Purkinje cell (primary cell): ENCODE data around the gene CCDC120. TPM values are rescaled to one million over a fixed set of nuclear protein-coding genes. Genes with fewer than 3 reads are reported as not detected.

Source experiments
- polyA plus RNA-seq: library from polyadenylated mRNA; unstranded; fragments of >200 nt; fragmentation: Nextera tagmentation; gene quantifications from 2 replicates; pipeline ENCODE4 v1.2.1, GENCODE V29; 2014

The CCDC120 gene, protein sequence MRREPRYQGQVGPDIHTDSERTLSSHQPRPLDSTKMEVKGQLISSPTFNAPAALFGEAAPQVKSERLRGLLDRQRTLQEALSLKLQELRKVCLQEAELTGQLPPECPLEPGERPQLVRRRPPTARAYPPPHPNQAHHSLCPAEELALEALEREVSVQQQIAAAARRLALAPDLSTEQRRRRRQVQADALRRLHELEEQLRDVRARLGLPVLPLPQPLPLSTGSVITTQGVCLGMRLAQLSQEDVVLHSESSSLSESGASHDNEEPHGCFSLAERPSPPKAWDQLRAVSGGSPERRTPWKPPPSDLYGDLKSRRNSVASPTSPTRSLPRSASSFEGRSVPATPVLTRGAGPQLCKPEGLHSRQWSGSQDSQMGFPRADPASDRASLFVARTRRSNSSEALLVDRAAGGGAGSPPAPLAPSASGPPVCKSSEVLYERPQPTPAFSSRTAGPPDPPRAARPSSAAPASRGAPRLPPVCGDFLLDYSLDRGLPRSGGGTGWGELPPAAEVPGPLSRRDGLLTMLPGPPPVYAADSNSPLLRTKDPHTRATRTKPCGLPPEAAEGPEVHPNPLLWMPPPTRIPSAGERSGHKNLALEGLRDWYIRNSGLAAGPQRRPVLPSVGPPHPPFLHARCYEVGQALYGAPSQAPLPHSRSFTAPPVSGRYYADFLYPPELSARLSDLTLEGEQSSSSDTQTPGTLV
- 0.52 TPM in 1 of 2 replicates, not detected in the other for polyA plus RNA-seq

DNA sequence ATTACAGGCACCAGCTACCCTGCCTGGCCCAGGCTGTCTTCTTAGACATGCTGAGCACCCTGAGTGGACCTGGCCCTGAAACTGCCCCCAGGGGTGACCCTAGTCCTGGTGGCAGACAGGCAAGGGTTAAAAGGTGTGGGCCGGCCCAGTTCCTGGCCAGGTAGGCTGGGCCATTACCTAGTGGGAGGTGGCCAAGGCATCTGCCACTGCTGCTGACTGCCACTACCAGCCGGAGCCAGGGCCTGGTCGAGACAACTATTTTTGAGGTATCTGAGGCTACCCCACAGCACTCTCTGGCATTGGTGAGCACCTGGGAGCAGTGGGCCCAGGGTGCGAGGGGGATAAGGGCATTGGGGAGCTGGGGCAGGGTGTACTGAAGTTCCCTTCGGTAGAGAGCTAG lies at the start of gene CCDC120:
TSS of gene CCDC120 (plus strand) at position 206 of the 400 bp plus-strand sequence. CDS start 3,043 bp downstream, outside the sequence.

DNA sequence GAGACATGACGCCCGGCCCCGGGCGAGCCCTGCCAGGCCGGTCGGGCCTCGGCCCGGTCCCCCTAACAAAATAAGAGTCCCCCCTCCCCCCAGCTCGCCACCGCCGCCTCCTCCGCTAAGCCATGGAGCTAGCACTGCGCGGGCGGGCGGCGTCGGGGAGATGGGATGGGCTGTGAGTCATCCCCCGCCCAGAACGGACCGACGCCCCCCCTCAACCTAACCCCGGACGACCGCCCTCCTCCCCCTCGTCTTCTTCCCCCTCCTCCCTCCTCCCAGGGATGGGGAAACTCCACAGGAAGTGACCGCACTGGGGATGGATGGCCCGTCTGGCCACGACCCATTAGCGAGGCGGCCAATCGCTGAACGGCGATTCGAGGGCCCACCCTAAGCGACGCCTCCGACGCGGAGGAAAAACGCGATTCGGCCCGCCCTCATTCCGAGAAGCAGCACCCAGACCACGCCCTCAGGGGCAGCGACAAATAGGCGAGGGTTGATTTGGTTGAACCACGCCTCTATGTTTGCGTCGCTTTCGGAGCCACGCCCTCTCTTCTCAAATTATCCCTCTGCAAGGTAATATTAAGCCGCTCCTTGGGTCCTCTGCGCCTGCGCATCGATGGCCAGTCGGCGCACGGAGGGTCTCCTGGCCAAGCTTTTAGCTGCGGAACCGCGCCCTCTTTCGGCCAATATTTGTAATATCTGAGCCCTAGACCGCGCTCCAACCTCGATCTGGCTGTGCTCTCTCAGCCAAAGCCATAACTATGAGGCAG lies 15.4 kb upstream of the CCDC120 start, which contains the start of gene TFE3:
TSS of gene TFE3 (minus strand) at position 138 of the 767 bp plus-strand sequence. CDS start at position 7, 131 bp downstream.

DNA sequence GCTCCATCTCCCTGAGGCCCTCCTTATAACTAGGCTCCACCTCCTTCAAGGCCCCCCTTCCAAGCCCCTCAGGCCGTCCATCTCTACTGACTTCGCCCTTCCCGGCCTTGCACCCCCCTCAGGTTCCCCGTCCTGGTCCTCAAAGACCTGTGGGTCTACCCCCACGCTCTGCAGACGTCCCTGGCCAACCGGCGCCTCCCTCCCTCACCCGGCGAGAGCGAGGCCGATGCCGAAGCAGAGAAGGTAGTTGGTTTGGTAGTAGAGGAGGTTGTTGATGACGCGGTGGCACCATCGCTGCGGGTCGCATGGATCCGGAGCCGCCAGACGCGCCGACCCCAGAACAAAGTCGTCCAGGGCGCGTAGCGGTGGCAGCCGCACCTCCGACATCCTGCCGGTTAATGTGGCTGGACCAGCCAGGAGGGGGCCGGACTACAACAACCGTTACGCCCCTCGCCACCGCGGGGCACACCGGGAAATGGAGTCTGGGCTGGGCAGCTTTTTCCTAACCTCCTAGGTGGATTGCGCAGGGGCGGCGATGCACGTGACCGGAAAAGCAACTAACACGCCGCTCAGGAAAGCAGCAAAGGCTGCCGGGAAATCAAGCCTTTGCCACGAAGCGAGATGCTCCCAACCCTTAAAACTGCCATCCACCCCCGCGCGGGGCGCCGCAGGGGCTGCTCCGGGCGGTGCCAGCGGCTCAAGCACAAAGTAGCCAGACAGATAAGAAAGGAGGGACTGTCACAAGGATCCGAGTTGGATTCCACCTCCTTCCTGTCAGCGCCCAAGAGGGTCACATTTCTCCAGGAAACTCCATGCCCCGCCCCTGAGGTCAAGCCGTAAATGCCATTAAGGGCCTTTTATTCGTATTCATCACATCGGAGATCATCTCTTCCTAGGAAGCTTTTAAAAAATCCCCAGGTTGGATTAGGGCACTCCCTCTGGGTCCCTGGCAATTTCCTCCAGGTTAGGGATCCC lies 15.1 kb downstream of the CCDC120 start, which contains the start of gene PRAF2:
TSS of gene PRAF2 (minus strand) at position 402 of the 975 bp plus-strand sequence. CDS start at position 387, 15 bp downstream.

DNA sequence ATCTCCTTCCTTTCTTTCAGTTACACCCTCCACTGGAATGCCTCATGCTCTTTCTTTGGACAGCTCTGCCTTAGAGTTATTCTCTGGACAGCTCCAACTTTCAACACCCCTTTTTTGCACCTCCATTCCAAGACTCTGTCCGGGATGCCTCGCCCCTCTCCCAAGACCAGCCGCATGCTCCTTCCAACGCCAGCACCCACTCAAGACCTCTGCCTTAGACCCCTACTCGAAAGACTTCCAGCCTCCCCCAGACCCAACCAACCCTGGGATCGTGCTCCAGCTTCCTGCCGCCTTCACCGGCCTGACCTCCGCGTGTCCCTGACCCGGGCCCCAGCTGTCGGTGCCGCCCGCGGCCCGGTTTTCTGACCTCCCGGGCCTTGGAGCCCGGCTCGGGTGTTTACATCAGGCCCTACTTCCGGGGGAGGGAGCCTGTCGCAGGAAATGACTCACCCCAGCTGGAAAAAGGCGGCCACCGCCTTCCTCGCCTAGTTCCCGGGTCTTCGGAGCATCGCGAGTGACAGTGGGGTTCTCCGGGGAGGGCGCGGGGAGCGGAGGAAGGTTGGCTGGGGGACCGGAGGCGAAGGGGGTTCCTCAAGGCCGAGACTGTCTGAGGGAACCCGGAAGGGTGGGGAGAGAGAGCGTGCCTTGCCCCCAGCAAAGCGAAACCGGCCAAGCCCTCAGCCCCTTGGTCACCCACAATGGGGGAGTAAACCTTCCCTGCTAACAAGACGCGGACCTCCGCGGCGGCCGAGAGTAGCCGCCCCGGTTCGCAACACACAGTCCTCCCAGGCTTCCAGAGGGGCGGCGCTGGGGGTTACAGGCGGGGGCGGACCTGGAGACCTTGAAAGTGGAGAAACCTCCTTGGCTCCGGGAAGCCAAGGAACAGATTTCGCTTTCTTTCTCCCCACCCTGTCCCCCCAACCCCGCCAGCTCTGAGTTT lies 21.0 kb downstream of the CCDC120 start, which contains the start of gene WDR45:
TSS of gene WDR45 (minus strand) at position 399 of the 940 bp plus-strand sequence. CDS start 1,792 bp downstream, outside the sequence.

Other genes starting within 250 kb of the CCDC120 start
- not detected in 2 replicates for gene ERAS, start 232.5 kb upstream of the CCDC120 start, polyA plus RNA-seq
- 12.2 and 25.7 TPM in 2 replicates for gene PCSK1N, start 223.4 kb upstream of the CCDC120 start, polyA plus RNA-seq
- gene TIMM17B, start 161.2 kb upstream of the CCDC120 start, polyA plus RNA-seq: 63.1 and 65.6 TPM in 2 replicates
- gene PQBP1, start 161.1 kb upstream of the CCDC120 start, polyA plus RNA-seq: 39.1 and 42.7 TPM in 2 replicates
- gene SLC35A2, start 147.4 kb upstream of the CCDC120 start, polyA plus RNA-seq: 9.6 and 16.3 TPM in 2 replicates
- 15.2 and 23.7 TPM in 2 replicates for gene PIM2, start 140.0 kb upstream of the CCDC120 start, polyA plus RNA-seq
- 4.4 and 6.2 TPM in 2 replicates for gene OTUD5, start 101.4 kb upstream of the CCDC120 start, polyA plus RNA-seq
- gene KCND1, start 87.2 kb upstream of the CCDC120 start, polyA plus RNA-seq: not detected in 2 replicates
- gene GRIPAP1, start 56.7 kb upstream of the CCDC120 start, polyA plus RNA-seq: 8.4 and 18.3 TPM in 2 replicates
- 4.2 and 5.9 TPM in 2 replicates for gene TFE3, start 15.6 kb upstream of the CCDC120 start, polyA plus RNA-seq
- 52.4 and 57.9 TPM in 2 replicates for gene PRAF2, start 15.0 kb downstream of the CCDC120 start, polyA plus RNA-seq
- 32.3 and 43.3 TPM in 2 replicates for gene WDR45, start 20.9 kb downstream of the CCDC120 start, polyA plus RNA-seq
- 13.2 and 14.6 TPM in 2 replicates for gene GPKOW, start 64.7 kb downstream of the CCDC120 start, polyA plus RNA-seq
- gene MAGIX, start 103.8 kb downstream of the CCDC120 start, polyA plus RNA-seq: not detected in 2 replicates
- 0.22 and 7.4 TPM in 2 replicates for gene PLP2, start 112.9 kb downstream of the CCDC120 start, polyA plus RNA-seq
- not detected in 2 replicates for gene PRICKLE3, start 127.4 kb downstream of the CCDC120 start, polyA plus RNA-seq
- 91.9 and 102 TPM in 2 replicates for gene SYP, start 141.2 kb downstream of the CCDC120 start, polyA plus RNA-seq
- not detected in 2 replicates for gene CACNA1F, start 174.3 kb downstream of the CCDC120 start, polyA plus RNA-seq
- 0.69 and 1.3 TPM in 2 replicates for gene CCDC22, start 176.5 kb downstream of the CCDC120 start, polyA plus RNA-seq
- not detected in 2 replicates for gene FOXP3, start 205.7 kb downstream of the CCDC120 start, polyA plus RNA-seq
- gene PPP1R3F, start 210.8 kb downstream of the CCDC120 start, polyA plus RNA-seq: 11.7 and 13.1 TPM in 2 replicates
- not detected in 2 replicates for gene GAGE10, start 244.6 kb downstream of the CCDC120 start, polyA plus RNA-seq